Muscle of leg (tissue), 16 donors: ENCODE measurements around the gene RGPD4. TPM values are rescaled to one million over a fixed set of nuclear protein-coding genes. Genes with fewer than 3 reads are reported as not detected.
"Not testable (repeated sequence)": the region's sequence is repeated elsewhere in the genome, so short reads cannot be mapped to it uniquely, and the experiment has no call there.

Source experiments
- DNase-seq: peaks from one replicate; pipeline ENCODE4 v3.0.0; 2013
- H3K27ac ChIP-seq: one replicate; pipeline ENCODE4 v1.5.1; 2013; ENCODE audit warnings: mild to moderate bottlenecking, low read length, control low read depth
- H3K27me3 ChIP-seq: one replicate; pipeline ENCODE4 v1.6.1; 2013; ENCODE audit warnings: low read length; ENCODE audit not compliant: control insufficient read depth, insufficient read depth
- H3K36me3 ChIP-seq: one replicate; pipeline ENCODE4 v1.6.1; 2013; ENCODE audit warnings: low read length; ENCODE audit not compliant: control insufficient read depth, insufficient read depth
- H3K4me1 ChIP-seq: one replicate; pipeline ENCODE4 v1.6.1; 2013; ENCODE audit warnings: low read length; ENCODE audit not compliant: control insufficient read depth, insufficient read depth
- H3K4me3 ChIP-seq: one replicate; pipeline ENCODE4 v1.5.1; 2013; ENCODE audit warnings: low read length, control low read depth
- H3K9me3 ChIP-seq: replicated peaks from 2 replicates; pipeline ENCODE4 v1.6.1; 2013; ENCODE audit warnings: low read depth, low read length; ENCODE audit not compliant: control insufficient read depth
- WGBS: methylation state at CpG from one replicate; pipeline ENCODE4 v1.1.5; 2013; ENCODE audit warnings: missing lambda C conversion rate; ENCODE audit not compliant: insufficient coverage; 5-methylcytosine and 5-hydroxymethylcytosine counted together
- long read RNA-seq, 11 donors: transcript quantifications; one replicate each; lab custom pipeline, GENCODE V29; 2026
- polyA plus RNA-seq, 8 donors: library from polyadenylated mRNA; unstranded; fragments of 120-200 nt; gene quantifications; one replicate each; pipeline versions ENCODE4 v1.2.1 to v1.2.3, GENCODE V29; 2013; ENCODE audit warnings: inconsistent platforms in 1 of 8, low replicate concordance in 1 of 8; ENCODE audit not compliant: insufficient read length in 8 of 8, insufficient read depth in 1 of 8
- total RNA-seq: library from RNA; stranded (reverse); fragments of 120-200 nt; gene quantifications from one replicate; pipeline ENCODE4 v1.2.4, GENCODE V29; 2013

Gene RGPD4
- 0.04 TPM for total RNA-seq
- polyA plus RNA-seq: under 1 TPM in 7 of 8 donors, not detected in 1; 0.03 to 0.17 (median 0.10) TPM
- long read RNA-seq, donor 1: 0 reads
- long read RNA-seq, donor 2: 0 reads
- long read RNA-seq, donor 3: 0 reads
- long read RNA-seq, donor 4: 0 reads
- long read RNA-seq, donor 5: 0 reads
- long read RNA-seq, donor 6: 0 reads
- long read RNA-seq, donor 7: 0 reads
- long read RNA-seq, donor 8: 0 reads
- long read RNA-seq, donor 9: 0 reads
- long read RNA-seq, donor 10: 0 reads
- long read RNA-seq, donor 11: 0 reads

DNA sequence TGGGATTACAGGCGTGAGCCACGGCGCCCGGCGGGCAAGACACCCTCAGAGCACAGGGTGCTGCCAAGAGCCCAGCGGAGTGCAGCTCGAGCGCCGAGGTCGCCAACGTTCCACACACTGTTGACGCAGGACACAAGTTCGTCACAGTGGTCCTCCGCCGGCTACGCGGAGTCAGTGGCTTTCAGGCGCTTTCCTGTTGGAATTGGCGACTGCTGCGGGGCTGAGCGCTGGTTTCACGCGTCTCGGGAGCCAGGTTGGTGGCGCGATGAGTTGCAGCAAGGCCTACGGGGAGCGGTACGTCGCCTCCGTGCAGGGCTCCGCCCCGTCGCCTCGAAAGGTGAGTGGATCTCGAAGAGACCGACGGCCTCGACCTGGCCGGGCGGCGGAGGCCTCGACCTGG is at the start of gene RGPD4:
Gene RGPD4, plus strand, starts transcription at position 144 of the 400 bp plus-strand sequence. Its CDS starts 122 bp downstream, at position 266.
- not testable (repeated sequence) for H3K4me1 ChIP-seq, H3K9me3 ChIP-seq, DNase-seq, H3K27ac ChIP-seq, H3K4me3 ChIP-seq, H3K36me3 ChIP-seq, H3K27me3 ChIP-seq
- WGBS: 95% methylated on average over 36 of the region's 43 CpGs

DNA sequence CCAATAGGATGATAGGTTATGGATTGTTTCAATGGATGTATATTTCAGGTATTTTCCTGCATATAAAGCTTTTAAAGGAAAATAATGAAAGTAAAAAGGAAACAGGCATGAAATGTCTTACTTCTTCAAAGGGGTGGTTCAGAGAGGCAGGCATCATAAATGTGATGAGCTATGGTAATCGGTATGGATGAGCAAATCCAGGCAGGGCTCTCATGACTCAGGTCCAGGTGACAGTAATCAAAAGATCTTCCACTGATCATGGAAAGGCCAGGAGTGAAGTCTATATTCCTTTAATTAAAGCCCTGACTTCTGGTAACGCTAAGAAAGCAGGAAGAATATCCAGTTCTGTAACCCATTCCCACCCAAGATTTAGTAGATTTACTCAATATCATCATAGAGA is 48.7 kb upstream of the RGPD4 start:
- no peaks in the 10 kb centered on the region for H3K27me3 ChIP-seq
- WGBS: 100% methylated on average over 1 of the region's 2 CpGs

DNA sequence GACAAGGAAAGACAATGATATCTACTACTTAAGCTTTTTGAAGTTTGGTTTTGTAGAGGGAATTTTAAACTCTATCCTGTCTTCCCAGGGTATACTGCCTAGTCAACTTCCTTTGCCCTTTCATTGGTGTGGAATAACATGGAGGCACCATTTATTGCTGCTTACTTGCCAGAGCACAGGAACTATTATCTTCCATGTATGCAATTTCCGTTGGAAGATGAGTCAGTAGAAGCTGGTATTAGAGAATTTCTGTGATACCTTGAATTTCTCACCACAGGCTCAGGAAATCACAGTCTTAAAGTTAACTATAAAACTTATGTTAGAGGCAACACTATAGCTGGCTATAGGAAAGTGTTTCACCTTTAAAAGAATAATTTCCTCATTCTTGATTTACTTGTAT is 40.9 kb upstream of the RGPD4 start:
- DNase-seq: no peak
- H3K27me3 ChIP-seq: no peaks in the 10 kb centered on the region
- H3K9me3 ChIP-seq: no peaks in the 10 kb centered on the region
- H3K36me3 ChIP-seq: no peaks in the 10 kb centered on the region
- H3K4me3 ChIP-seq: no peak overlapping the region
- no CpG with 5 or more reads among the region's 1 CpG for WGBS
- no peak overlapping the region for H3K27ac ChIP-seq
- no peaks in the 10 kb centered on the region for H3K4me1 ChIP-seq

More for the DNA sequence above, 48.7 kb upstream of the RGPD4 start:
- Histone ChIP-seq H3K27ac (no peak overlapping the region), H3K9me3 (no peaks in the 10 kb centered on the region), H3K4me1 (no peaks in the 10 kb centered on the region), H3K36me3 (no peaks in the 10 kb centered on the region), H3K4me3 (no peak overlapping the region)
- DNase-seq: no peak

DNA sequence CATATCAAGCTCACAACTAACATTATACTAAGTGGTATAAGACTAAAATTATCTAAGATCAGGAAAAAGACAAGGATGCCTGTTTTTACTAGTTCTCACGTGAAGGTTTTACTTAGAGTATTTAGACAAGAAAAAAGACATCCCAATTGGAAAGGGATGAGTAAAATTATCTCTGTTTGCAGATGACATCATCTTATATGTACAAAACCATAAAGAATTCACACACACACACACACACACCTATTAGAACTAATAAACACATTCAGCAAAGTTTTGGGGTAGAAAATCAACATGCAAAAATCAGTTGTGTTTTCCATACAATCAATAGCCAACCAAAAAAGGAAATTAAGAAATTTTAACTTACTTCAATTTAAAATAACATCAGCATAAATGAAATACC is 35.9 kb upstream of the RGPD4 start:
- no peak overlapping the region for H3K27ac ChIP-seq
- WGBS: no CpG with 5 or more reads among the region's 1 CpG

DNA sequence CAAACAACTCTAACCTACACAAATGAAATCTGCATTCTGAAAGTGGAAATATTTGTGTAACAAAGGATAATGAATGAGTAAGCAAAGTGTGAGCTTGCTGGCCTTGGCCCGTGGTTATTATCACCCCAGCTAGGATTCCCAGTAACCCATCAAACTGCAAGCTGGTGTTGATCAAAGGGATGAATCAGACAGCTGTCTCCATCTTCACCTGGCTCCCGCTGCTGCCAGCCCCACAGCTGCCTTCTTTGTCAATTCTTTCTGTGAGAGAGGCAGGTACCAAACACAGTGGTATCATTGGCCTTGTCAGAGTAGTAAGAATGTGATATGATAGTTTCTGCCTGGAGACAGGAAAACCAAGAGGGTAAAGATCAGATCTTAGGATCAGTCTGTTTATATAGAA is 25.2 kb upstream of the RGPD4 start:
- H3K36me3 ChIP-seq: no peaks in the 10 kb centered on the region
- WGBS: no CpG with 5 or more reads among the region's 2 CpGs
- H3K4me1 ChIP-seq: no peaks in the 10 kb centered on the region

More for the DNA sequence above, 35.9 kb upstream of the RGPD4 start:
- H3K36me3 ChIP-seq: no peaks in the 10 kb centered on the region
- H3K4me3 ChIP-seq: no peak overlapping the region
- H3K9me3 ChIP-seq: no peaks in the 10 kb centered on the region
- no peaks in the 10 kb centered on the region for H3K27me3 ChIP-seq
- H3K4me1 ChIP-seq: no peaks in the 10 kb centered on the region
- no peak for DNase-seq

DNA sequence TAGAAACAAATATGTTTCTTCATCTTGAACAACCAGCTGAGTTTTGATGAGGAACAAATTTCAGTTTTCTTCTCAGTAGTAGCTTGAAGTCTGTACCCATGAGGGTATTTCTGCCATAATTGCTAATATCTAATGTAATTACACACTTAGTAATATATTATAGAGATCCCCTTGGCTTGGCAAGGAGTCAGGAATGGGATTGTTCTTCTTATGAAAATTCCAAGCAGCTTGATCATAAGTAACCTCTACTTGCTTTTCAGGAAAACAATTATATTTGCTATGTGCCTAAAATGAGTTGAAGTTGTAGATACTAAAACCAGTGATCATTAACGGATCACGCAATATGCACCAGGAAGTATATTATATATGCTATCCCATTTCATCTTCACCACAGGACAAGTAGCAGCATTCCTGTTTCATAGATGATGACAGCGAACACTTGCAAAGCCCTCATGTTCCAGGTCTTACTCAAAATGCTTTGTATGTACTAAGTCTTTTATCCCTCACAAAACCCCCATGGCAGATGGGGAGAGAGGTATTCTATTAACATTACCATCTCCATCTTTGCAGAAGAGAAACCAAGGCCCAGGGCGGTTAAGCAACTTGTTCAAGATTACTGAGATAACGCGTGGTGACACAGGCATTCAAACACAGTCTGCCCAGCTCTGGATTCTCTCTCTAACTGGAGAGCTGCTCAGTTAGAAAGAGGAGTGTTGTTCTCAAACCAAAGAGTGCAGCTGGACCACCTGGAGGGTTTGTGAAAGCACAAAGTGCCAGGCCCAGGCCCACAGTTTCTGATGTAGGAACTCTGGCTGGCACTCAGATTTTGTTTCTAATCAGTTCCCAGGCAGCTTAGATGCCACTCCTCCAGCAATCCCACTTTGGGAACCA is 21.8 kb upstream of the RGPD4 start:
- Histone ChIP-seq H3K36me3 (no peaks in the 10 kb centered on the region), H3K27ac (no peak overlapping the region), H3K9me3 (no peaks in the 10 kb centered on the region), H3K4me3 (no peak overlapping the region), H3K27me3 (no peaks in the 10 kb centered on the region), H3K4me1 (peaks cover 6% of the 10 kb centered on the region)
- no peak for DNase-seq
- WGBS: 90% methylated on average over 2 of the region's 6 CpGs

More for the DNA sequence above, 25.2 kb upstream of the RGPD4 start:
- Histone ChIP-seq H3K27ac (no peak overlapping the region), H3K4me3 (no peak overlapping the region), H3K9me3 (no peaks in the 10 kb centered on the region), H3K27me3 (no peaks in the 10 kb centered on the region)
- no peak for DNase-seq

DNA sequence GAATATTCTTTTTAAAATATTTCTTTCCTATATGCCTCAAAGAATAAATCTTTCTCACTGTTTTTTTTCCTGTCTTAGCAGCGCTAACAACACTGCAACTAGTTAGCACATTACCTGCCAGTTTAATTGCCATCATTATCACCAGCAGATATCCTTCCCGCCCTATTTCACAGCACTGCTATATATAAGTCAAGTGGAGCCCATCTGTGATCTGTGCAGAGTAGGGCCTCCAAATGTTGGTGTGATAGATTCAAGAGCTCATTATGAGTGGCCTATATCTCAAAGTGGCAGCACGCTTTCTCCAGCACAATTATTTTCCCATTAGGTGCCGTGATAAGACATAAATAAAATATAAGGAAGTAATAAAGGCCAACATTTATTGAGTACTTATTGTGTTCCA is 19.8 kb upstream of the RGPD4 start:
- WGBS: 88% methylated on average over 1 of the region's 4 CpGs
- no peak for DNase-seq

DNA sequence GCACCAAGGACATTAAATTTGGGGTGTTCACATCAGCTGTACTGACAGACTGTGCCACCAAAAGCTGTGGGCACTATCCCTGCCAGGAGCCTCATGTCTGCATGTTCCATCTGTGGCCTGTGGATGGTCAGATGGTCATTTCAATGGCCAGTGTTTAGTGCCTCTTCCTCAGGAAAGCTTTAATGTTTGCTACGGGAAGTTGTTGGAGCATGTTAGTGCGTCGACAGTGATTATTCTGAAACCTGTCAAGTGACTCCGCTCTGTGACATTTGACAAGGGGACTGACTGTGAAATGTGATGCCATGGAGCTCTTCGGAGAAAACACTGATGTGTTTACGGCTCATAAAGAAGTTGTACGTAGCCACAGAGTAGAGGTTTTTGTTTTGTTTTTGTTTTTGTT is 18.7 kb upstream of the RGPD4 start:
- 40% methylated on average over 7 of the region's 7 CpGs for WGBS

More for the DNA sequence above, 19.8 kb upstream of the RGPD4 start:
- Histone ChIP-seq H3K9me3 (no peaks in the 10 kb centered on the region), H3K4me1 (peaks cover 11% of the 10 kb centered on the region), H3K4me3 (no peak overlapping the region), H3K27me3 (no peaks in the 10 kb centered on the region), H3K27ac (no peak overlapping the region), H3K36me3 (no peaks in the 10 kb centered on the region)

DNA sequence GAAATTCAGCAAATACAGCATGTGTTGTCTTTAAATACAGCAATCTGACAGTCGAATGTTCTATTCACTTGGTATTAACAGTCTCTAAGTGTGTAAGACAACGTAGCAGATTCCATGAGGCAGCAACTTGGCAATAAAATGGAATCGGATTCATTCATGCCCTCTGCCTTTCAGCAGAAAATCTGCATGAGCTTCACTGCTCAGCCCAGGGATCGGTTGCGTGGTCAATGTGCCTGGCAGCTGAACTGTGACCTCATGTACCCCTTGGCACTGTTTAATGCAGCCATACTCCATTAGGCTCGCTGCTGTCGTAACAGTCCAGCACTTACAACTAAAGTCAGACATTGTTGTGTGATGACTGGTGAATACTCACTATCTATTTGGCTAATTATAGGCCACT is 17.7 kb upstream of the RGPD4 start:
- H3K27me3 ChIP-seq: no peaks in the 10 kb centered on the region
- no peaks in the 10 kb centered on the region for H3K9me3 ChIP-seq
- peak overlapping the region; percentile 47 for H3K27ac ChIP-seq
- H3K4me1 ChIP-seq: peaks cover 11% of the 10 kb centered on the region
- peak; percentile 76 for DNase-seq
- no peak overlapping the region for H3K4me3 ChIP-seq
- H3K36me3 ChIP-seq: no peaks in the 10 kb centered on the region
- WGBS: 57% methylated on average over 5 of the region's 7 CpGs

More for the DNA sequence above, 18.7 kb upstream of the RGPD4 start:
- no peak for DNase-seq
- H3K27me3 ChIP-seq: no peaks in the 10 kb centered on the region
- H3K4me1 ChIP-seq: peaks cover 11% of the 10 kb centered on the region
- H3K4me3 ChIP-seq: no peak overlapping the region
- no peaks in the 10 kb centered on the region for H3K9me3 ChIP-seq
- no peaks in the 10 kb centered on the region for H3K36me3 ChIP-seq
- no peak overlapping the region for H3K27ac ChIP-seq

DNA sequence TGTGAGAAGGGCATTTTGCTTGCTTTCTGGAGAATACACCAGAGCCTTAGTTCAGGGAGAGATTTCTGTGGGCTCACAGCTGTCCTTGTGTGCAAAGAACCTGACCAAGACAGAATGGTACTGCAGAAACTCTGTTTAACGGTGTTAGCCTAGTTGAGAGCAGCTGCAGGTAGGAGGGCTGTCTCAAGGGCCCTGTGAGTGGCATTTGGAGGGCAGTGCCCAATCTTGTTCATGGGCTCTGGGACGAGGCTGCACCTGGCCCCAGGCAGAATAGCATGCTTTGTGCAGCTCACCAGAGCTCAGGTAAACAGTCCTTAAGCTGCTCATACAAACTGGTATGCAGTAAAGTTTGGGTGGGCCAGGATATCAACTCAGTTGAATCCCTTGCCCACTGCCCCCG is 16.9 kb upstream of the RGPD4 start:
- no peaks in the 10 kb centered on the region for H3K9me3 ChIP-seq
- no peak for DNase-seq
- H3K36me3 ChIP-seq: no peaks in the 10 kb centered on the region
- 65% methylated on average over 3 of the region's 3 CpGs for WGBS
- no peak overlapping the region for H3K4me3 ChIP-seq
- H3K4me1 ChIP-seq: peaks cover 11% of the 10 kb centered on the region
- H3K27ac ChIP-seq: no peak overlapping the region
- no peaks in the 10 kb centered on the region for H3K27me3 ChIP-seq
